Mammary epithelial cell (primary cell): ENCODE results near the gene PDX1.

Experiments used
- CTCF ChIP-seq, 2 donors: IDR thresholded peaks in 1 of 2; conservative IDR thresholded peaks in 1 of 2; 2 replicates each; pipeline ENCODE4 v1.5.1; 2011 to 2012; ENCODE audit warnings: inconsistent platforms in 2 of 2, low read length in 2 of 2, mild to moderate bottlenecking in 2 of 2, control low read depth in 1 of 2, low read depth in 1 of 2; ENCODE audit not compliant: insufficient read depth in 1 of 2; ENCODE audit errors: extremely low read depth in 1 of 2
- EZH2 ChIP-seq: IDR thresholded peaks from 2 replicates; pipeline ENCODE4 v1.6.1; 2012; ENCODE audit warnings: low read length, inconsistent platforms, borderline replicate concordance

GRCh38 chr13:27954406-27954851 is 34.6 kb downstream of the PDX1 start:
- no peak for TF ChIP-seq CTCF (conservative IDR thresholded peaks at IDR 0.05 in 1 of 2, IDR thresholded peaks at IDR 0.05 in 1 of 2; ENCODE audit: extremely low read depth in 1 of 2, insufficient read depth in 1 of 2, low read depth in 1 of 2, low read length in 2 of 2)
- TF ChIP-seq EZH2 = no peak
